ENCODE data around the gene SOX12. TPM values are rescaled to one million over a fixed set of nuclear protein-coding genes. Genes with fewer than 3 reads are reported as not detected.
"Not testable (repeated sequence)": the region's sequence is repeated elsewhere in the genome, so short reads cannot be mapped to it uniquely, and the experiment has no call there.

Gene SOX12
- total RNA-seq, 1 donor from 2014 or later, result 43.4 TPM

- H3K4me1 ChIP-seq (ENCODE audit: insufficient read depth, low read length), result peaks cover 33% of the 10 kb centered on the region
- Mint-ChIP-seq H3K4me3 (ENCODE audit: unreplicated experiment) (peak overlapping the region; percentile 57), H3K9me3 (ENCODE audit: unreplicated experiment) (no peaks in the 10 kb centered on the region), H3K36me3 (ENCODE audit: low read depth, unreplicated experiment) (peaks cover 12% of the 10 kb centered on the region), H3K27ac (ENCODE audit: unreplicated experiment) (peak overlapping the region; percentile 75), H3K27me3 (ENCODE audit: low read depth, unreplicated experiment) (no peaks in the 10 kb centered on the region), H3K4me1 (ENCODE audit: low read depth, unreplicated experiment) (peaks cover 27% of the 10 kb centered on the region)
- H3K4me3 ChIP-seq (ENCODE audit: insufficient read depth, low read depth, low read length), result no peak overlapping the region
- no peaks in the 10 kb centered on the region for H3K36me3 ChIP-seq (ENCODE audit: insufficient read depth, low read length)
- no peak overlapping the region for H3K9ac ChIP-seq (ENCODE audit: low read length)
- no peaks in the 10 kb centered on the region for H3K9me3 ChIP-seq (ENCODE audit: insufficient read depth, low read depth, low read length)
- TF ChIP-seq EZH2 (IDR thresholded peaks at IDR 0.05; ENCODE audit: insufficient read depth, low read length) (no peak), CTCF (IDR thresholded peaks at IDR 0.05; ENCODE audit: insufficient read depth, low read depth, low read length) (no peak)
- DNase-seq (ENCODE audit: low read depth) (no peak), FAIRE-seq (no peak)
- peaks cover 45% of the 10 kb centered on the region for H4K20me1 ChIP-seq (ENCODE audit: insufficient read depth, low read length)
- peaks cover 25% of the 10 kb centered on the region for H3K79me2 ChIP-seq (ENCODE audit: insufficient read depth, low read length)
- no peak overlapping the region for H2AFZ ChIP-seq (ENCODE audit: low read depth, low read length)
- H3K27ac ChIP-seq (ENCODE audit: low read depth, low read length), result no peak overlapping the region
- H3K27me3 ChIP-seq (ENCODE audit: insufficient read depth, low read length), result no peaks in the 10 kb centered on the region
- peak overlapping the region; percentile 22 for H3K4me2 ChIP-seq (ENCODE audit: low read length)
Observed at GRCh38 chr20:329851-330232, 4.5 kb downstream of the SOX12 start.

- no peak overlapping the region for H3K27ac ChIP-seq (ENCODE audit: low read depth, low read length)
- H3K4me1 ChIP-seq (ENCODE audit: insufficient read depth, low read length), result peaks cover 31% of the 10 kb centered on the region
- H3K36me3 Mint-ChIP-seq (ENCODE audit: low read depth, unreplicated experiment), result peaks cover 12% of the 10 kb centered on the region
- peak overlapping the region; percentile 75 for H3K27ac Mint-ChIP-seq (ENCODE audit: unreplicated experiment)
- H3K4me1 Mint-ChIP-seq (ENCODE audit: low read depth, unreplicated experiment), result peaks cover 27% of the 10 kb centered on the region
- peak; percentile 46 for DNase-seq (ENCODE audit: low read depth)
- FAIRE-seq, result peak; percentile 23
- H2AFZ ChIP-seq (ENCODE audit: low read depth, low read length), result no peak overlapping the region
- TF ChIP-seq EZH2 (IDR thresholded peaks at IDR 0.05; ENCODE audit: insufficient read depth, low read length) (no peak), CTCF (IDR thresholded peaks at IDR 0.05; ENCODE audit: insufficient read depth, low read depth, low read length) (peak; percentile 91)
- peak overlapping the region; percentile 62 for H3K4me3 Mint-ChIP-seq (ENCODE audit: unreplicated experiment)
- H3K9me3 ChIP-seq (ENCODE audit: insufficient read depth, low read depth, low read length), result no peaks in the 10 kb centered on the region
- no peaks in the 10 kb centered on the region for H3K27me3 Mint-ChIP-seq (ENCODE audit: low read depth, unreplicated experiment)
- no peaks in the 10 kb centered on the region for H3K36me3 ChIP-seq (ENCODE audit: insufficient read depth, low read length)
- H3K79me2 ChIP-seq (ENCODE audit: insufficient read depth, low read length), result peaks cover 25% of the 10 kb centered on the region
- H4K20me1 ChIP-seq (ENCODE audit: insufficient read depth, low read length), result peaks cover 45% of the 10 kb centered on the region
- no peak overlapping the region for H3K9ac ChIP-seq (ENCODE audit: low read length)
- H3K4me3 ChIP-seq (ENCODE audit: insufficient read depth, low read depth, low read length), result no peak overlapping the region
- no peaks in the 10 kb centered on the region for H3K9me3 Mint-ChIP-seq (ENCODE audit: unreplicated experiment)
- peak overlapping the region; percentile 22 for H3K4me2 ChIP-seq (ENCODE audit: low read length)
- no peaks in the 10 kb centered on the region for H3K27me3 ChIP-seq (ENCODE audit: insufficient read depth, low read length)
Observed at GRCh38 chr20:330233-331149, 5.1 kb downstream of the SOX12 start.

GRCh38 chr20:334578-334977 lies 9.2 kb downstream of the SOX12 start:
- Mint-ChIP-seq H3K36me3 (ENCODE audit: low read depth, unreplicated experiment) (peaks cover 12% of the 10 kb centered on the region), H3K4me1 (ENCODE audit: low read depth, unreplicated experiment) (peaks cover 13% of the 10 kb centered on the region), H3K4me3 (ENCODE audit: unreplicated experiment) (no peak overlapping the region), H3K9me3 (ENCODE audit: unreplicated experiment) (no peaks in the 10 kb centered on the region), H3K27ac (ENCODE audit: unreplicated experiment) (no peak overlapping the region), H3K27me3 (ENCODE audit: low read depth, unreplicated experiment) (no peaks in the 10 kb centered on the region)
- Histone ChIP-seq H3K27me3 (ENCODE audit: insufficient read depth, low read length) (no peaks in the 10 kb centered on the region), H3K9me3 (ENCODE audit: insufficient read depth, low read depth, low read length) (no peaks in the 10 kb centered on the region), H4K20me1 (ENCODE audit: insufficient read depth, low read length) (peaks cover 23% of the 10 kb centered on the region), H3K79me2 (ENCODE audit: insufficient read depth, low read length) (peaks cover 5% of the 10 kb centered on the region), H3K4me1 (ENCODE audit: insufficient read depth, low read length) (peaks cover 13% of the 10 kb centered on the region), H3K4me3 (ENCODE audit: insufficient read depth, low read depth, low read length) (no peak overlapping the region), H3K36me3 (ENCODE audit: insufficient read depth, low read length) (no peaks in the 10 kb centered on the region), H3K27ac (ENCODE audit: low read depth, low read length) (no peak overlapping the region), H2AFZ (ENCODE audit: low read depth, low read length) (no peak overlapping the region), H3K4me2 (ENCODE audit: low read length) (no peak overlapping the region), H3K9ac (ENCODE audit: low read length) (no peak overlapping the region)
- FAIRE-seq (no peak), DNase-seq (ENCODE audit: low read depth) (no peak)
- TF ChIP-seq EZH2 (IDR thresholded peaks at IDR 0.05; ENCODE audit: insufficient read depth, low read length), result no peak

- DNase-seq (ENCODE audit: low read depth); H3K36me3 Mint-ChIP-seq (ENCODE audit: low read depth, unreplicated experiment); H3K4me3 Mint-ChIP-seq (ENCODE audit: unreplicated experiment); H3K27me3 Mint-ChIP-seq (ENCODE audit: low read depth, unreplicated experiment); H4K20me1 ChIP-seq (ENCODE audit: insufficient read depth, low read length); H3K4me2 ChIP-seq (ENCODE audit: low read length); H3K27ac ChIP-seq (ENCODE audit: low read depth, low read length); H3K4me1 Mint-ChIP-seq (ENCODE audit: low read depth, unreplicated experiment); H3K36me3 ChIP-seq (ENCODE audit: insufficient read depth, low read length); H2AFZ ChIP-seq (ENCODE audit: low read depth, low read length); H3K79me2 ChIP-seq (ENCODE audit: insufficient read depth, low read length); FAIRE-seq; H3K4me3 ChIP-seq (ENCODE audit: insufficient read depth, low read depth, low read length); H3K9ac ChIP-seq (ENCODE audit: low read length); H3K27me3 ChIP-seq (ENCODE audit: insufficient read depth, low read length); H3K9me3 ChIP-seq (ENCODE audit: insufficient read depth, low read depth, low read length); H3K27ac Mint-ChIP-seq (ENCODE audit: unreplicated experiment); H3K4me1 ChIP-seq (ENCODE audit: insufficient read depth, low read length); H3K9me3 Mint-ChIP-seq (ENCODE audit: unreplicated experiment): not testable (repeated sequence)
Observed at GRCh38 chr20:336040-336439, 10.7 kb downstream of the SOX12 start.

Measured in astrocyte (in vitro differentiated cells and primary cell).